Vagina (tissue), 2 donors: ENCODE results near the gene RFX1. TPM values are rescaled to one million over a fixed set of nuclear protein-coding genes. Genes with fewer than 3 reads are reported as not detected.

ENCODE experiments used
- DNase-seq, 2 donors: peaks; one replicate each; pipeline ENCODE4 v3.0.0-alpha.2; 2017; ENCODE audit errors: extremely low spot score in 2 of 2
- H3K27ac ChIP-seq: fragments of 200-600 bp; sonication (generic); one replicate; pipeline ENCODE4 v1.5.1; 2019
- H3K27me3 ChIP-seq: fragments of 200-600 bp; sonication (generic); one replicate; pipeline ENCODE4 v1.5.1; 2019
- H3K36me3 ChIP-seq, 2 donors: fragments of 200-600 bp; sonication (generic); one replicate each; pipeline ENCODE4 v1.5.1; 2017 to 2019
- H3K4me1 ChIP-seq: fragments of 200-600 bp; sonication (generic); one replicate; pipeline ENCODE4 v1.5.1; 2019
- H3K4me3 ChIP-seq, 2 donors: fragments of 200-600 bp; sonication (generic); 1 replicate in 1 of 2; 2 replicates in 1 of 2; pipeline ENCODE4 v1.5.1; 2016 to 2019
- H3K9me3 ChIP-seq: fragments of 200-600 bp; sonication (generic); one replicate; pipeline ENCODE4 v1.5.1; 2019
- CTCF ChIP-seq, 3 experiments: fragments of 450-650 bp in 2 of 3; fragments of 200-600 bp in 1 of 3; sonication (generic) in 1 of 3; IDR thresholded peaks; one replicate each; pipeline ENCODE4 v1.5.1; 2017 to 2019; ENCODE audit warnings: antibody characterized with exemption in 3 of 3, mild to moderate bottlenecking in 2 of 3, moderate library complexity in 2 of 3
- POLR2A ChIP-seq, 2 donors: fragments of 450-650 bp; IDR thresholded peaks; one replicate each; pipeline ENCODE4 v1.6.1; 2017; ENCODE audit warnings: antibody characterized with exemption in 2 of 2, mild to moderate bottlenecking in 2 of 2, moderate library complexity in 2 of 2
- POLR2AphosphoS5 ChIP-seq, 2 donors: sonication (generic); formaldehyde crosslinking; IDR thresholded peaks; one replicate each; pipeline ENCODE4 v1.9.0; 2017; ENCODE audit warnings: antibody characterized with exemption in 2 of 2, mild to moderate bottlenecking in 2 of 2, low read depth in 1 of 2; ENCODE audit not compliant: insufficient read depth in 1 of 2
- intact Hi-C: fragments of 100-400 bp; cut with DNase I; formaldehyde crosslinking; loops from one replicate; pipeline ENCODE4 v1.15.1; 2023
- total RNA-seq: library from RNA; depleted of rRNA; stranded (reverse); fragments of >200 nt; gene quantifications from one replicate; pipeline ENCODE4 v1.2.3, GENCODE V29; 2016

RFX1 gene
- total RNA-seq, 1 donor from 2014 or later: 9.6 TPM

GRCh38 chr19:13999085-13999484, 7.0 kb downstream of the RFX1 start:
- H3K4me3 ChIP-seq: no peak overlapping the region
- intact Hi-C loops: no loop called here
- no peaks in the 10 kb centered on the region for H3K9me3 ChIP-seq
- no peaks in the 10 kb centered on the region for H3K36me3 ChIP-seq
- peaks cover 23% of the 10 kb centered on the region for H3K4me1 ChIP-seq
- H3K27me3 ChIP-seq: no peaks in the 10 kb centered on the region
- no peak for TF ChIP-seq POLR2A (IDR thresholded peaks at IDR 0.05)
- TF ChIP-seq POLR2AphosphoS5 (IDR thresholded peaks at IDR 0.05; ENCODE audit: insufficient read depth in 1 of 2, low read depth in 1 of 2): no peak
- no peak for TF ChIP-seq CTCF (IDR thresholded peaks at IDR 0.05)
- DNase-seq: no peak
- H3K27ac ChIP-seq: no peak overlapping the region

GRCh38 chr19:13998426-13998825, 7.7 kb downstream of the RFX1 start:
- no peak overlapping the region for H3K27ac ChIP-seq

GRCh38 chr19:13997631-13997962, 8.5 kb downstream of the RFX1 start:
- H3K27ac ChIP-seq: no peak overlapping the region
- intact Hi-C loops: no loop called here
- no peak overlapping the region for H3K4me3 ChIP-seq
- H3K9me3 ChIP-seq: no peaks in the 10 kb centered on the region
- no peaks in the 10 kb centered on the region for H3K27me3 ChIP-seq
- TF ChIP-seq POLR2A (IDR thresholded peaks at IDR 0.05) (no peak), CTCF (IDR thresholded peaks at IDR 0.05) (no peak), POLR2AphosphoS5 (IDR thresholded peaks at IDR 0.05; ENCODE audit: insufficient read depth in 1 of 2, low read depth in 1 of 2) (no peak)
- DNase-seq: no peak
- peaks cover 0 to 9% of the 10 kb centered on the region in 2 donors for H3K36me3 ChIP-seq
- peaks cover 8% of the 10 kb centered on the region for H3K4me1 ChIP-seq

More at GRCh38 chr19:13998426-13998825, 7.7 kb downstream of the RFX1 start:
- DNase-seq: no peak
- H3K4me3 ChIP-seq: no peak overlapping the region
- intact Hi-C loops: no loop called here
- H3K27me3 ChIP-seq: no peaks in the 10 kb centered on the region
- peaks cover 0 to 1% of the 10 kb centered on the region in 2 donors for H3K36me3 ChIP-seq
- no peak for TF ChIP-seq POLR2AphosphoS5 (IDR thresholded peaks at IDR 0.05; ENCODE audit: insufficient read depth in 1 of 2, low read depth in 1 of 2)
- no peak for TF ChIP-seq CTCF (IDR thresholded peaks at IDR 0.05)
- TF ChIP-seq POLR2A (IDR thresholded peaks at IDR 0.05): no peak
- H3K9me3 ChIP-seq: no peaks in the 10 kb centered on the region
- peaks cover 17% of the 10 kb centered on the region for H3K4me1 ChIP-seq

GRCh38 chr19:13996928-13997630, 9.0 kb downstream of the RFX1 start:
- TF ChIP-seq POLR2A (IDR thresholded peaks at IDR 0.05) (no peak), POLR2AphosphoS5 (IDR thresholded peaks at IDR 0.05; ENCODE audit: insufficient read depth in 1 of 2, low read depth in 1 of 2) (no peak), CTCF (IDR thresholded peaks at IDR 0.05) (no peak)
- H3K4me3 ChIP-seq: no peak overlapping the region
- H3K4me1 ChIP-seq: peaks cover 6% of the 10 kb centered on the region
- H3K9me3 ChIP-seq: no peaks in the 10 kb centered on the region
- DNase-seq: no peak
- intact Hi-C loops: no loop called here
- no peaks in the 10 kb centered on the region for H3K27me3 ChIP-seq
- peaks cover 0 to 12% of the 10 kb centered on the region in 2 donors for H3K36me3 ChIP-seq
- no peak overlapping the region for H3K27ac ChIP-seq
